ENCODE data around the gene PSG1. TPM values are rescaled to one million over a fixed set of nuclear protein-coding genes. Genes with fewer than 3 reads are reported as not detected.
"Not testable (repeated sequence)": the region's sequence is repeated elsewhere in the genome, so short reads cannot be mapped to it uniquely, and the experiment has no call there.

Gene PSG1
- total RNA-seq, 1 experiment from 2014 or later: not detected

DNA sequence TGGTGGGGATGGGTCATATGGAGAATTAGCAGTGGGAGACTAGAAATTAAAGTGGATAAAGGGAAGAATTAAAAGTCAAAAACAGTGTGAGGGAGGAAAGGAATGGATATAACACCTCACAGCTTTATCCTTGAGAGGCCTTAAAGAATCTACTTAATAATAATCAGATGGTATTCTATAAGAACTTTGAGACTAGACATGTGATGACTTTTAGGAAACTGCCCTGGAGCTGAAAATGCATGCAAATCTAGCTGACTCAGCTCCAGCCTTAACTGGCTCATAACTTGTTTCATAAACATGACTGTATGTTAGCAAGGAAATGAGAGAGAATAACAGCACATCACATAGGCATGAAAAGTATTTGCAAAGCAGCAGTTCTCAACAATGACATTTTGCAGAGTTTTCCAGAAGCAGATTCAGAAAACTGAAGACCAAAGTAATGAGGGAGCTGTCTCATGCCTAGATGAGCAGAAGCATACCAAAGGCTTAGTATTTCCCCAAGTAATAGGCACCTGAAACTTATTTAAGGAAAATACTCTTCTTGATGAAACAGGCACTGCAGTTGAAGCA, 8.4 kb upstream of the PSG1 start:
- H3K4me1 ChIP-seq (ENCODE audit: control insufficient read depth in 1 of 2, insufficient read depth in 2 of 2, low read length in 2 of 2); H3K79me2 ChIP-seq (ENCODE audit: insufficient read depth, low read length); H3K27ac ChIP-seq (ENCODE audit: low read depth, low read length); H4K20me1 ChIP-seq (ENCODE audit: insufficient read depth); H3K9me2 ChIP-seq (ENCODE audit: insufficient read depth); POLR2A ChIA-PET; H3K4me3 ChIP-seq (replicated peaks in 1 of 2; ENCODE audit: low read depth in 1 of 2, low read length in 2 of 2); intact Hi-C loops (cut with micrococcal nuclease); H2AFZ ChIP-seq (ENCODE audit: low read depth, low read length, poor library complexity, severe bottlenecking); H3K4me2 ChIP-seq (ENCODE audit: low read length); H3K27me3 ChIP-seq (ENCODE audit: insufficient read depth, low read length); ATAC-seq; H3K36me3 ChIP-seq (ENCODE audit: control insufficient read depth in 1 of 2, insufficient read depth in 2 of 2, low read length in 2 of 2); BruUV-seq (replicated peaks); RAD21 ChIA-PET (ENCODE audit: low non-redundant PET in 1 of 2, low total read pairs in 2 of 2, uncharacterized antibody in 2 of 2, unreplicated experiment in 2 of 2); DNase-seq (ENCODE audit: low read depth, low spot score); H3K9me3 ChIP-seq (ENCODE audit: control insufficient read depth in 1 of 2, insufficient read depth in 1 of 2, low read depth in 1 of 2, low read length in 2 of 2); H3K9ac ChIP-seq (ENCODE audit: low read length); CTCF ChIA-PET: not testable (repeated sequence)

DNA sequence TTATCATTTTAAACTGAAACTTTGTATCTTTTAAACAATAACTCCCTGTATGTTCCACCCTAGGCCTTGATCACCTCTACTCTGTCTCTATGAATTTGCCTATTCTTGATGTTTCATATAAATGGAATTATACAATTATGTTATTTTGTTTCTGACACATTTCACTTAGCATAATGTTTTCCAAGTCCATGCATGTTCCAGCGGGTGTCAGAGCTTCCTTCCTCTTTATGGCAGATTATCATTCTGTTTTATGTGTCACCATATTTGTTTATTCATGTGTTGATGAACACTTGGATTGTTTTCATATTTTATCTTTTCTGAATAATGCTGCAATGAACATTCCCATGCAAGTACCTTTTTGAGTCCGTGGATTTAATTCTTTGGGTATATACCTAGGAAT, 3.2 kb upstream of the PSG1 start:
- CTCF ChIA-PET: interaction anchor here (1.2 kb wide), 1 partner anchor 89 kb away, joined by 3 read pairs; no protein-coding TSS in a partner anchor
- ATAC-seq; H3K27ac ChIP-seq (ENCODE audit: low read depth, low read length); POLR2A ChIA-PET; H3K4me2 ChIP-seq (ENCODE audit: low read length); intact Hi-C loops (cut with micrococcal nuclease); RAD21 ChIA-PET (ENCODE audit: low non-redundant PET in 1 of 2, low total read pairs in 2 of 2, uncharacterized antibody in 2 of 2, unreplicated experiment in 2 of 2); DNase-seq (ENCODE audit: low read depth, low spot score); H4K20me1 ChIP-seq (ENCODE audit: insufficient read depth); H3K36me3 ChIP-seq (ENCODE audit: control insufficient read depth in 1 of 2, insufficient read depth in 2 of 2, low read length in 2 of 2); H3K27me3 ChIP-seq (ENCODE audit: insufficient read depth, low read length); BruUV-seq (replicated peaks); H3K9ac ChIP-seq (ENCODE audit: low read length); H3K9me2 ChIP-seq (ENCODE audit: insufficient read depth); H3K9me3 ChIP-seq (ENCODE audit: control insufficient read depth in 1 of 2, insufficient read depth in 1 of 2, low read depth in 1 of 2, low read length in 2 of 2); H3K4me3 ChIP-seq (replicated peaks in 1 of 2; ENCODE audit: low read depth in 1 of 2, low read length in 2 of 2); H3K79me2 ChIP-seq (ENCODE audit: insufficient read depth, low read length); H3K4me1 ChIP-seq (ENCODE audit: control insufficient read depth in 1 of 2, insufficient read depth in 2 of 2, low read length in 2 of 2); H2AFZ ChIP-seq (ENCODE audit: low read depth, low read length, poor library complexity, severe bottlenecking): not testable (repeated sequence)

DNA sequence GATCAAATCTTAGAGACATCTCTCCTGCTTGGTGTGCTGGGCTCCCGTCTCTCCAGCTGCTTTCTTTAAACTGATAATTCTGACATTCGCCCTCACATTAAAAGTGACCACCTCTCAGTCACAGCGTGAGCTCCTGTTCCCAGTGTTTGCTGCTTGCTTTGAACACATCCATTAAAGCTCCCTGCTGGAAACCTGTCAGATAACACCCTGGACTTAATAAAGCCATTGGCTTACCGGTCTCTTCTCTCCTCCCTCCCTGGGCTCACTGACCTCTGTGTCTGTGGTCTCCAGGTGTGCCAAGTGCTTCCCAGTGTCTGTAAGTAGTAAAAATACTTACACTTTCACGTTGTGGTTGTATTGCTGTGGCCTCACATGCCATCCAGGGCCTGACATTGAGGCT, 2.5 kb upstream of the PSG1 start:
- H3K4me1 ChIP-seq (ENCODE audit: control insufficient read depth in 1 of 2, insufficient read depth in 2 of 2, low read length in 2 of 2); H3K79me2 ChIP-seq (ENCODE audit: insufficient read depth, low read length); H2AFZ ChIP-seq (ENCODE audit: low read depth, low read length, poor library complexity, severe bottlenecking); H3K9me3 ChIP-seq (ENCODE audit: control insufficient read depth in 1 of 2, insufficient read depth in 1 of 2, low read depth in 1 of 2, low read length in 2 of 2); H3K4me2 ChIP-seq (ENCODE audit: low read length); H4K20me1 ChIP-seq (ENCODE audit: insufficient read depth); ATAC-seq; H3K9me2 ChIP-seq (ENCODE audit: insufficient read depth); BruUV-seq (replicated peaks); POLR2A ChIA-PET; RAD21 ChIA-PET (ENCODE audit: low non-redundant PET in 1 of 2, low total read pairs in 2 of 2, uncharacterized antibody in 2 of 2, unreplicated experiment in 2 of 2); H3K27ac ChIP-seq (ENCODE audit: low read depth, low read length); H3K4me3 ChIP-seq (replicated peaks in 1 of 2; ENCODE audit: low read depth in 1 of 2, low read length in 2 of 2); H3K36me3 ChIP-seq (ENCODE audit: control insufficient read depth in 1 of 2, insufficient read depth in 2 of 2, low read length in 2 of 2); H3K9ac ChIP-seq (ENCODE audit: low read length); DNase-seq (ENCODE audit: low read depth, low spot score); intact Hi-C loops (cut with micrococcal nuclease); H3K27me3 ChIP-seq (ENCODE audit: insufficient read depth, low read length): not testable (repeated sequence)
- CTCF ChIA-PET: interaction anchor here (1.2 kb wide), 1 partner anchor 88 kb away, joined by 3 read pairs; no protein-coding TSS in a partner anchor

All from HCT116 (cell line).